H9 (cell line): Measurements from ENCODE around the gene KIF21B. TPM values are rescaled to one million over a fixed set of nuclear protein-coding genes. Genes with fewer than 3 reads are reported as not detected.

Experiments used
- DNase-seq: peaks from one replicate; pipeline ENCODE4 v3.0.0-alpha.2; 2017
- H2AFZ ChIP-seq: one replicate; pipeline ENCODE4 v1.6.1; 2013; ENCODE audit warnings: mild to moderate bottlenecking, low read length, control low read depth, moderate library complexity
- H2AK5ac ChIP-seq: 2 replicates; pipeline ENCODE4 v1.6.1; 2013; ENCODE audit warnings: low read length, control low read depth, mixed read lengths; ENCODE audit not compliant: insufficient read length
- H2BK120ac ChIP-seq: one replicate; pipeline ENCODE4 v1.6.1; 2013; ENCODE audit warnings: low read depth, mild to moderate bottlenecking, low read length, control low read depth, inconsistent platforms; ENCODE audit not compliant: poor library complexity, severe bottlenecking
- H2BK12ac ChIP-seq: 2 replicates; pipeline ENCODE4 v1.6.1; 2013; ENCODE audit warnings: low read length, control low read depth, mixed read lengths, low read depth; ENCODE audit not compliant: insufficient read length
- H2BK15ac ChIP-seq: 2 replicates; pipeline ENCODE4 v1.6.1; 2013; ENCODE audit warnings: low read depth, low read length, control low read depth
- H2BK20ac ChIP-seq: one replicate; pipeline ENCODE4 v1.6.1; 2013; ENCODE audit warnings: low read depth, mild to moderate bottlenecking, low read length, control low read depth, inconsistent platforms; ENCODE audit not compliant: poor library complexity, severe bottlenecking
- H2BK5ac ChIP-seq: 2 replicates; pipeline ENCODE4 v1.6.1; 2013; ENCODE audit warnings: low read length, control low read depth, mixed read lengths; ENCODE audit not compliant: insufficient read length
- H3K14ac ChIP-seq: 2 replicates; pipeline ENCODE4 v1.6.1; 2013; ENCODE audit warnings: low read length, control low read depth; ENCODE audit not compliant: insufficient read depth
- H3K18ac ChIP-seq: 2 replicates; pipeline ENCODE4 v1.6.1; 2013; ENCODE audit warnings: low read depth, mild to moderate bottlenecking, mixed read lengths, low read length, control low read depth; ENCODE audit not compliant: insufficient read length
- H3K23ac ChIP-seq: 2 replicates; pipeline ENCODE4 v1.6.1; 2013; ENCODE audit warnings: low read length, control low read depth, mixed read lengths, low read depth; ENCODE audit not compliant: insufficient read length
- H3K23me2 ChIP-seq: 2 replicates; pipeline ENCODE4 v1.6.1; 2013; ENCODE audit warnings: low read depth, mild to moderate bottlenecking, mixed read lengths, low read length, control low read depth; ENCODE audit not compliant: insufficient read length, poor library complexity, severe bottlenecking
- H3K27ac ChIP-seq: 2 replicates; pipeline ENCODE4 v1.5.1; 2013; ENCODE audit warnings: low read length, control low read depth, mixed read lengths, low read depth; ENCODE audit not compliant: insufficient read length
- H3K27me3 ChIP-seq: 2 replicates; pipeline ENCODE4 v1.6.1; 2013; ENCODE audit warnings: low read length, control low read depth, inconsistent platforms; ENCODE audit not compliant: insufficient read depth
- H3K4ac ChIP-seq: 2 replicates; pipeline ENCODE4 v1.6.1; 2013; ENCODE audit warnings: low read depth, mild to moderate bottlenecking, control low read depth, inconsistent platforms, low read length, moderate library complexity
- H3K4me1 ChIP-seq: 2 replicates; pipeline ENCODE4 v1.6.1; 2013; ENCODE audit warnings: low read length, control low read depth, inconsistent platforms; ENCODE audit not compliant: insufficient read depth
- H3K4me2 ChIP-seq: 2 replicates; pipeline ENCODE4 v1.6.1; 2013; ENCODE audit warnings: low read length, control low read depth, mixed read lengths; ENCODE audit not compliant: insufficient read length, insufficient read depth
- H3K56ac ChIP-seq: 2 replicates; pipeline ENCODE4 v1.6.1; 2013; ENCODE audit warnings: low read depth, mild to moderate bottlenecking, mixed read lengths, low read length, control low read depth; ENCODE audit not compliant: insufficient read length
- H3K79me1 ChIP-seq: 2 replicates; pipeline ENCODE4 v1.6.1; 2013; ENCODE audit warnings: low read depth, mild to moderate bottlenecking, moderate library complexity, low read length, control low read depth, inconsistent platforms; ENCODE audit not compliant: insufficient read depth, poor library complexity, severe bottlenecking
- H3K79me2 ChIP-seq: 2 replicates; pipeline ENCODE4 v1.6.1; 2013; ENCODE audit warnings: low read length, control low read depth, inconsistent platforms; ENCODE audit not compliant: insufficient read depth
- H3K9ac ChIP-seq: 2 replicates; pipeline ENCODE4 v1.6.1; 2013; ENCODE audit warnings: low read length, control low read depth, mixed read lengths; ENCODE audit not compliant: insufficient read length; ENCODE audit errors: extremely low read depth
- H3K9me3 ChIP-seq: one replicate; pipeline ENCODE4 v1.6.1; 2013; ENCODE audit warnings: low read depth, low read length, inconsistent platforms; ENCODE audit not compliant: control insufficient read depth
- H3T11ph ChIP-seq: one replicate; pipeline ENCODE4 v1.6.1; 2013; ENCODE audit warnings: mild to moderate bottlenecking, low read length, control low read depth, inconsistent platforms
- H4K20me1 ChIP-seq: one replicate; pipeline ENCODE4 v1.6.1; 2013; ENCODE audit not compliant: control insufficient read depth, insufficient read length, insufficient read depth
- H4K5ac ChIP-seq: 2 replicates; pipeline ENCODE4 v1.6.1; 2013; ENCODE audit warnings: low read depth, mild to moderate bottlenecking, mixed read lengths, low read length, control low read depth; ENCODE audit not compliant: insufficient read length
- H4K8ac ChIP-seq: replicated peaks from 2 replicates; pipeline ENCODE4 v1.6.1; 2013; ENCODE audit warnings: low read length, control low read depth, mixed read lengths, low read depth; ENCODE audit not compliant: insufficient read length
- H4K91ac ChIP-seq: 2 replicates; pipeline ENCODE4 v1.6.1; 2013; ENCODE audit warnings: low read depth, mild to moderate bottlenecking, moderate library complexity, mixed read lengths, low read length, control low read depth; ENCODE audit not compliant: insufficient read length
- H3K27ac Mint-ChIP-seq, 3 experiments: 2 replicates in 2 of 3; 3 replicates in 1 of 3; pipeline ENCODE4 v1.8.0; 2020 to 2021; ENCODE audit warnings: mixed read lengths in 3 of 3, mild to moderate bottlenecking in 1 of 3, moderate library complexity in 1 of 3
- H3K27me3 Mint-ChIP-seq: 2 replicates; pipeline ENCODE4 v1.8.0; 2021; ENCODE audit warnings: low read depth, mild to moderate bottlenecking, moderate library complexity, mixed read lengths
- H3K36me3 Mint-ChIP-seq, 3 experiments: 2 replicates in 2 of 3; 3 replicates in 1 of 3; pipeline ENCODE4 v1.8.0; 2020 to 2021; ENCODE audit warnings: low read depth in 3 of 3, mixed read lengths in 3 of 3; ENCODE audit not compliant: insufficient read depth in 1 of 3
- H3K4me1 Mint-ChIP-seq, 2 experiments: 2 replicates each; pipeline ENCODE4 v1.8.0; 2020; ENCODE audit warnings: mixed read lengths in 2 of 2
- H3K4me3 Mint-ChIP-seq, 2 experiments: 2 replicates in 1 of 2; 3 replicates in 1 of 2; pipeline ENCODE4 v1.8.0; 2020 to 2021; ENCODE audit warnings: mild to moderate bottlenecking in 2 of 2, mixed read lengths in 2 of 2, moderate library complexity in 1 of 2
- H3K9me3 Mint-ChIP-seq, 2 experiments: 2 replicates in 1 of 2; 3 replicates in 1 of 2; pipeline ENCODE4 v1.8.0; 2020; ENCODE audit warnings: mild to moderate bottlenecking in 2 of 2, mixed read lengths in 2 of 2, moderate library complexity in 1 of 2
- WGBS: extraction: QIAGEN DNeasy Blood & Tissue Kit; methylation state at CpG from one replicate; pipeline ENCODE4 v1.1.7; 2013; ENCODE audit warnings: missing lambda C conversion rate, low lambda C conversion rate, mixed read lengths; ENCODE audit not compliant: insufficient read length; ENCODE audit errors: extremely low coverage; 5-methylcytosine and 5-hydroxymethylcytosine counted together
- total RNA-seq: library from RNA; stranded (reverse); gene quantifications from 2 replicates; pipeline ENCODE4 v1.2.1, GENCODE V29; 2021
- TF ChIP-seq, protein P1 (sequence below): fragments of 200-600 bp; sonication (generic); conservative IDR thresholded peaks from 3 replicates; pipeline ENCODE4 v1.8.0; 2021; ENCODE audit warnings: antibody characterized with exemption, mild to moderate bottlenecking

Gene KIF21B
- total RNA-seq, 1 experiment from 2014 or later: 7.5 TPM

DNA sequence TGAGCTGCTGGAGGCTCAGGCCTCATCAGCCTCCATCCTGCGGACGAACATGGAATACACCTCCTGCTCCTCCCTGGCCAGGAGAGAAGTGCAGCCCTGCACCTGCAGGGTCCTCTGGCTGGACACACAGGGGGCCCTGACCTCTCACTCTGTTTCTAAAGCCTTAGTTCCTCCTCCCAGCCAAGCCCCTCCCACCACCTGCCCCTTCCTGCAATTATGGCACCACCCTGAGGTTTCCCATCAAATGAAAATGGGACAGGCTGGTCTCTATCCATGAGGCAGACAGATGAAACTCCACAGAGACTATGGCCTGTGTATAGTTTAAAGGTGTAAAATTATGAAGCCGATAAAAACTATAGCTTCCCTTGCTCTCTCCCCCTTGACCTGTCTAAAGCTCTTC, 46.1 kb upstream of the KIF21B start:
- H4K91ac ChIP-seq: no peak overlapping the region
- H4K20me1 ChIP-seq: no peaks in the 10 kb centered on the region
- no peak for DNase-seq
- H3K18ac ChIP-seq: no peak overlapping the region
- H2BK5ac ChIP-seq: no peak overlapping the region
- no peak overlapping the region for H2BK15ac ChIP-seq
- no peak overlapping the region for H3K4ac ChIP-seq
- no peak overlapping the region for H2BK120ac ChIP-seq
- no peak overlapping the region for H3K27ac ChIP-seq
- no peak overlapping the region for H2BK12ac ChIP-seq
- no peaks in the 10 kb centered on the region for H3K23me2 ChIP-seq
- H3K79me2 ChIP-seq: no peaks in the 10 kb centered on the region
- no peaks in the 10 kb centered on the region for H3K4me1 ChIP-seq
- H3K27me3 Mint-ChIP-seq: peaks cover 5% of the 10 kb centered on the region
- no peaks in the 10 kb centered on the region for H3K27me3 ChIP-seq
- H3K4me1 Mint-ChIP-seq: peaks cover 6 to 20% of the 10 kb centered on the region in 2 experiments
- no peak overlapping the region for H3K23ac ChIP-seq
- H3K56ac ChIP-seq: no peak overlapping the region
- no peaks in the 10 kb centered on the region for H3K9me3 Mint-ChIP-seq
- WGBS: no CpG with 5 or more reads among the region's 3 CpGs
- TF ChIP-seq, protein P1, sequence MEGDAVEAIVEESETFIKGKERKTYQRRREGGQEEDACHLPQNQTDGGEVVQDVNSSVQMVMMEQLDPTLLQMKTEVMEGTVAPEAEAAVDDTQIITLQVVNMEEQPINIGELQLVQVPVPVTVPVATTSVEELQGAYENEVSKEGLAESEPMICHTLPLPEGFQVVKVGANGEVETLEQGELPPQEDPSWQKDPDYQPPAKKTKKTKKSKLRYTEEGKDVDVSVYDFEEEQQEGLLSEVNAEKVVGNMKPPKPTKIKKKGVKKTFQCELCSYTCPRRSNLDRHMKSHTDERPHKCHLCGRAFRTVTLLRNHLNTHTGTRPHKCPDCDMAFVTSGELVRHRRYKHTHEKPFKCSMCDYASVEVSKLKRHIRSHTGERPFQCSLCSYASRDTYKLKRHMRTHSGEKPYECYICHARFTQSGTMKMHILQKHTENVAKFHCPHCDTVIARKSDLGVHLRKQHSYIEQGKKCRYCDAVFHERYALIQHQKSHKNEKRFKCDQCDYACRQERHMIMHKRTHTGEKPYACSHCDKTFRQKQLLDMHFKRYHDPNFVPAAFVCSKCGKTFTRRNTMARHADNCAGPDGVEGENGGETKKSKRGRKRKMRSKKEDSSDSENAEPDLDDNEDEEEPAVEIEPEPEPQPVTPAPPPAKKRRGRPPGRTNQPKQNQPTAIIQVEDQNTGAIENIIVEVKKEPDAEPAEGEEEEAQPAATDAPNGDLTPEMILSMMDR: no peak
- no peak overlapping the region for H2AFZ ChIP-seq
- no peak overlapping the region for H3K14ac ChIP-seq
- no peak overlapping the region for H3K4me3 Mint-ChIP-seq
- no peak overlapping the region for H3K4me2 ChIP-seq
- no peak overlapping the region for H2AK5ac ChIP-seq
- no peak overlapping the region for H3K27ac Mint-ChIP-seq
- H3T11ph ChIP-seq: no peak overlapping the region
- no peaks in the 10 kb centered on the region for H3K79me1 ChIP-seq
- no peak overlapping the region for H2BK20ac ChIP-seq
- H3K9ac ChIP-seq: no peak overlapping the region
- H3K9me3 ChIP-seq: no peaks in the 10 kb centered on the region
- H4K8ac ChIP-seq: no peak overlapping the region
- no peaks in the 10 kb centered on the region for H3K36me3 Mint-ChIP-seq
- no peak overlapping the region for H4K5ac ChIP-seq
